Stimulated activated CD8-positive, alpha-beta memory T cell treated with anti-CD3 and anti-CD28 coated beads, Interleukin-7, amount 100 ng/mL, for 24 hours (primary cell): ENCODE data around the gene ATXN10.

Source experiments
- DNase-seq: peaks from one replicate; pipeline ENCODE4 v3.0.0-alpha.2; 2020; ENCODE audit warnings: low read depth

The ATXN10 gene

GRCh38 chr22:45878901-45879551, 207.4 kb downstream of the ATXN10 start:
- DNase-seq, result no peak

- DNase-seq, result no peak
These were observed 207.9 kb downstream of the ATXN10 start for GRCh38 chr22:45879552-45879949.

GRCh38 chr22:45880091-45880715, 208.6 kb downstream of the ATXN10 start:
- DNase-seq, result no peak

- no peak for DNase-seq
These were observed 209.3 kb downstream of the ATXN10 start for GRCh38 chr22:45880716-45881523.

- DNase-seq, result no peak
These were observed 209.9 kb downstream of the ATXN10 start for GRCh38 chr22:45881524-45881875.

GRCh38 chr22:45882881-45883810, 211.5 kb downstream of the ATXN10 start:
- no peak for DNase-seq

GRCh38 chr22:45883811-45884170, 212.2 kb downstream of the ATXN10 start:
- DNase-seq, result no peak

- DNase-seq, result no peak
These were observed 212.8 kb downstream of the ATXN10 start for GRCh38 chr22:45884201-45885062.

GRCh38 chr22:45885171-45885840, 213.7 kb downstream of the ATXN10 start:
- no peak for DNase-seq

GRCh38 chr22:45885941-45886395, 214.3 kb downstream of the ATXN10 start:
- DNase-seq, result no peak

GRCh38 chr22:45886540-45886939, 214.9 kb downstream of the ATXN10 start:
- no peak for DNase-seq

- no peak for DNase-seq
These were observed 215.8 kb downstream of the ATXN10 start for GRCh38 chr22:45887202-45888131.

- no peak for DNase-seq
These were observed 216.8 kb downstream of the ATXN10 start for GRCh38 chr22:45888221-45889092.

GRCh38 chr22:45889093-45889538, 217.5 kb downstream of the ATXN10 start:
- DNase-seq, result no peak

GRCh38 chr22:45889539-45890350, 218.1 kb downstream of the ATXN10 start:
- DNase-seq, result no peak

- DNase-seq, result no peak
These were observed 218.7 kb downstream of the ATXN10 start for GRCh38 chr22:45890351-45890635.

- DNase-seq, result no peak
These were observed 219.4 kb downstream of the ATXN10 start for GRCh38 chr22:45891021-45891421.
